Transverse colon (tissue), 4 donors: ENCODE results near the gene DHRSX. TPM values are rescaled to one million over a fixed set of nuclear protein-coding genes. Genes with fewer than 3 reads are reported as not detected.

Experiments used
- DNase-seq: peaks from one replicate; pipeline ENCODE4 v3.0.0-alpha.2; 2019
- H3K27ac ChIP-seq, 4 donors: fragments of 200-600 bp; sonication (generic); 2 replicates each; pipeline ENCODE4 v1.5.1; 2016 to 2018; ENCODE audit warnings: inconsistent platforms in 4 of 4
- H3K27me3 ChIP-seq: fragments of 200-600 bp; sonication (generic); 2 replicates; pipeline ENCODE4 v1.5.1; 2017; ENCODE audit warnings: inconsistent platforms
- H3K36me3 ChIP-seq, 4 donors: fragments of 200-600 bp; sonication (generic); 2 replicates each; pipeline ENCODE4 v1.5.1; 2017 to 2019; ENCODE audit warnings: inconsistent platforms in 4 of 4
- H3K4me1 ChIP-seq, 4 donors: fragments of 200-600 bp; sonication (generic); 2 replicates each; pipeline ENCODE4 v1.5.1; 2017 to 2020; ENCODE audit warnings: inconsistent platforms in 4 of 4
- H3K4me3 ChIP-seq, 4 donors: fragments of 200-600 bp; sonication (generic); 1 replicate in 1 of 4; 2 replicates in 3 of 4; pipeline versions ENCODE4 v1.5.1 to v1.6.1; 2017 to 2019; ENCODE audit warnings: inconsistent platforms in 4 of 4
- H3K9me3 ChIP-seq, 2 donors: fragments of 200-600 bp; sonication (generic); 2 replicates each; pipeline ENCODE4 v1.5.1; 2017 to 2019; ENCODE audit warnings: inconsistent platforms in 2 of 2
- EP300 ChIP-seq: sonication (generic); formaldehyde crosslinking; IDR thresholded peaks from one replicate; pipeline ENCODE4 v1.6.1; 2017; ENCODE audit warnings: antibody characterized with exemption, low read depth
- POLR2A ChIP-seq: fragments of 450-650 bp; IDR thresholded peaks from one replicate; pipeline ENCODE4 v1.6.1; 2016; ENCODE audit warnings: antibody characterized with exemption, mild to moderate bottlenecking, moderate library complexity
- POLR2AphosphoS5 ChIP-seq, 3 donors: sonication (generic); formaldehyde crosslinking; IDR thresholded peaks; one replicate each; pipeline ENCODE4 v1.6.1; 2016; ENCODE audit warnings: antibody characterized with exemption in 3 of 3
- WGBS, 2 donors: methylation state at CpG; one replicate each; pipeline ENCODE4 v1.1.5; 2018; ENCODE audit warnings: low coverage in 1 of 2; 5-methylcytosine and 5-hydroxymethylcytosine counted together
- in situ Hi-C, 4 donors: fragments of 200-750 bp; cut with MboI; loops; one replicate each; pipeline versions ENCODE4 v1.15.0 to v1.15.1; 2017; ENCODE audit warnings: low sequenced_read_pairs in 3 of 4, low pct_ligation_motif_present in 1 of 4, low pct_unique_long_range_greater_than_20kb in 1 of 4
- intact Hi-C: fragments of 100-400 bp; cut with DNase I; formaldehyde crosslinking; loops from one replicate; pipeline ENCODE4 v1.15.1; 2023; ENCODE audit warnings: low total_unique reads
- total RNA-seq, 4 donors: library from RNA; depleted of rRNA; stranded (reverse); fragments of >200 nt; gene quantifications; one replicate each; pipeline ENCODE4 v1.1.0, GENCODE V29; 2016
- TF ChIP-seq, protein P1 (sequence below), 5 experiments: fragments of 200-600 bp in 3 of 5; fragments of 450-650 bp in 2 of 5; sonication (generic) in 3 of 5; IDR thresholded peaks; 1 replicate in 2 of 5; 2 replicates in 3 of 5; pipeline ENCODE4 v1.5.1; 2016 to 2017; ENCODE audit warnings: antibody characterized with exemption in 5 of 5, inconsistent platforms in 3 of 5, mild to moderate bottlenecking in 2 of 5, moderate library complexity in 1 of 5

The DHRSX gene
- total RNA-seq, 4 donors from 2014 or later, result 27.9 to 39.9 (median 33.9) TPM

DNA sequence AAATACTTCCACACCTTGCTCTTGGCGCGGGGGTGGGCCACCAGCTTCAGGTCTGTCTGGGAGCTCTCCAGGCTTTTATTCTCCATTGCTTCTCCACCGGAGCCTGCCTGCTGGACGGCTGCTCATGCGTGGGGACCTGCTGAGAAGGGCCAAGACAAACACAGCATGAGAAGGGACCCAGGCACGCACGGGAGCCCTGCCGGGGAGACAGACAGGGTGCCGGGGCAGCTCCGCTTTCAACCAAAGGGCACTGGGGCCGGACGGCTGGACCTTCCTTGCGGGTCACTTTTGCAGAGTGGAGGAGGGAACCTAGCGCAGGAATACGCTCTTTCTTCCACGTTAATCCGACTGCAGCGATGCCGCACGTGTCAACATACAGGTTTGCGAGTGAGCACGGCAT is 10.1 kb downstream of the DHRSX start:
- in situ Hi-C loops (no loop called here), intact Hi-C loops (no loop called here)
- Histone ChIP-seq H3K27ac (no peak overlapping the region), H3K9me3 (no peaks in the 10 kb centered on the region), H3K36me3 (peaks cover 0 to 46% (median 23%) of the 10 kb centered on the region in 4 donors), H3K27me3 (no peaks in the 10 kb centered on the region), H3K4me1 (peaks cover 0 to 9% (median 0%) of the 10 kb centered on the region in 4 donors), H3K4me3 (no peak overlapping the region)
- TF ChIP-seq POLR2AphosphoS5 (IDR thresholded peaks at IDR 0.05) (no peak), EP300 (no peak), POLR2A (no peak)
- TF ChIP-seq, protein P1, sequence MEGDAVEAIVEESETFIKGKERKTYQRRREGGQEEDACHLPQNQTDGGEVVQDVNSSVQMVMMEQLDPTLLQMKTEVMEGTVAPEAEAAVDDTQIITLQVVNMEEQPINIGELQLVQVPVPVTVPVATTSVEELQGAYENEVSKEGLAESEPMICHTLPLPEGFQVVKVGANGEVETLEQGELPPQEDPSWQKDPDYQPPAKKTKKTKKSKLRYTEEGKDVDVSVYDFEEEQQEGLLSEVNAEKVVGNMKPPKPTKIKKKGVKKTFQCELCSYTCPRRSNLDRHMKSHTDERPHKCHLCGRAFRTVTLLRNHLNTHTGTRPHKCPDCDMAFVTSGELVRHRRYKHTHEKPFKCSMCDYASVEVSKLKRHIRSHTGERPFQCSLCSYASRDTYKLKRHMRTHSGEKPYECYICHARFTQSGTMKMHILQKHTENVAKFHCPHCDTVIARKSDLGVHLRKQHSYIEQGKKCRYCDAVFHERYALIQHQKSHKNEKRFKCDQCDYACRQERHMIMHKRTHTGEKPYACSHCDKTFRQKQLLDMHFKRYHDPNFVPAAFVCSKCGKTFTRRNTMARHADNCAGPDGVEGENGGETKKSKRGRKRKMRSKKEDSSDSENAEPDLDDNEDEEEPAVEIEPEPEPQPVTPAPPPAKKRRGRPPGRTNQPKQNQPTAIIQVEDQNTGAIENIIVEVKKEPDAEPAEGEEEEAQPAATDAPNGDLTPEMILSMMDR (IDR thresholded peaks at IDR 0.05), result no peak
- 97% methylated on average over 22 of the region's 22 CpGs; no CpG with 5 or more reads in 1 of the 2 donors for WGBS, 2 donors
- no peak for DNase-seq

DNA sequence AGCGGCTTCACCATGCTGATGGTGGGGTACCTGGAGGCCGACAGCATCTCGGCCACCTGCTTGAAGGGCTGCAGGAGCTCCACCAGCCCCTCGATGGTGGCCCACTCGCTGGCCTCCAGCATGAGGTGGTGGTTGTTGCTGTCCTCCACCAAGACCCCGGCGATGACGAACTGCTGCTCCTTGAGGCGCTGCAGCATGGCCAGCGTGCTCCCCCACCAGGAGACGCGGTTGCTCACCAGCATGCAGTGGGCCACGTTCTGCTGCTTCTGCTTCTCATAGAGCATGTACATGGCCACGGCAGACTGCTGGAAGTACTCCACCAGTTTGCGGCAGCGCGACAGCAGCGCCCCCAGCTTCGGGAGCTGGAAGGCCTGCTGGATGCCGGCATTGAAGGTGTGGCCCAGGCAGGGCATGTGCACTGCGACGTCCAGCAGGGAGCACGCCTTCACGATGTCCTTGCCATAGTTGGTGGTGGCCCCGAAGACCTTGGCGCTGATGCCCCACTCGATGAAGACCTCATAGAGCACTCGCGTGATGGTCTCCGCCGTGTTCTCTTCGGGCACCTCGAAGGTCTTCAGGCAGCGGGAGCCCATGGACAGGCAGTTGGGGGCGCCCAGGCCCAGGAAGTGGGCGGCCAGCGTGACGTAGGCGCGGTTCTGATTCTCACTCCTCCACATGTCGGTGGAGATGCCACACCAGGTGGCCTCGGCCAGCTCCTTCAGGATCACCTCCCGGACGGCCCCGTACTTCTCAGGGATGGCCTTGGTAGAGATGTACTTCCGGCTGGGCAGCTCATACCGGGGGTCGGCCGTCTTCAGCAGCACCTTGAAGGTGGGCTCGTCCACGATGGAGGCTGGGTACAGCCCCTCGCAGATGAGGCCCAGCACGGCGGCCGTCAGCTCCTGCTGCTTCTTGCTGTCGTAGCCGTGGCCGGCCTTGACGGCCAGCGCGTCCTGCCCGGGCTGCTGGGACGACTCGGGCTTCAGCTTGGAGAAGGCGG is 11.0 kb downstream of the DHRSX start:
- H3K9me3 ChIP-seq, result no peaks in the 10 kb centered on the region
- no peak overlapping the region for H3K27ac ChIP-seq
- H3K4me1 ChIP-seq, result peaks cover 0 to 12% (median 0%) of the 10 kb centered on the region in 4 donors
- H3K36me3 ChIP-seq, result peaks cover 0 to 46% (median 23%) of the 10 kb centered on the region in 4 donors
- H3K4me3 ChIP-seq, result no peak overlapping the region
- 96 to 97% methylated on average over 5 to 32 of the region's 65 CpGs for WGBS, 2 donors
- TF ChIP-seq POLR2AphosphoS5 (IDR thresholded peaks at IDR 0.05) (no peak), POLR2A (no peak), EP300 (no peak)
- TF ChIP-seq, protein P1 (IDR thresholded peaks at IDR 0.05), result no peak
- no peaks in the 10 kb centered on the region for H3K27me3 ChIP-seq
- DNase-seq, result no peak
- intact Hi-C loops, result no loop called here
- in situ Hi-C loops, result no loop called here

- H3K4me3 ChIP-seq, result no peak overlapping the region
- in situ Hi-C loops (no loop called here), intact Hi-C loops (no loop called here)
- no peaks in the 10 kb centered on the region for H3K27me3 ChIP-seq
- H3K27ac ChIP-seq, result no peak overlapping the region
- H3K36me3 ChIP-seq, result peaks cover 0 to 46% (median 23%) of the 10 kb centered on the region in 4 donors
- 90 to 96% methylated on average over 4 to 49 of the region's 50 CpGs for WGBS, 2 donors
- peaks cover 0 to 16% (median under 1%) of the 10 kb centered on the region in 4 donors for H3K4me1 ChIP-seq
- DNase-seq, result no peak
- H3K9me3 ChIP-seq, result no peaks in the 10 kb centered on the region
- TF ChIP-seq EP300, result no peak
- TF ChIP-seq POLR2AphosphoS5 (IDR thresholded peaks at IDR 0.05), result no peak
- TF ChIP-seq, protein P1 (IDR thresholded peaks at IDR 0.05), result no peak
- no peak for TF ChIP-seq POLR2A
Observed at GRCh38 chrX:2488621-2489285, 12.0 kb downstream of the DHRSX start.

DNA sequence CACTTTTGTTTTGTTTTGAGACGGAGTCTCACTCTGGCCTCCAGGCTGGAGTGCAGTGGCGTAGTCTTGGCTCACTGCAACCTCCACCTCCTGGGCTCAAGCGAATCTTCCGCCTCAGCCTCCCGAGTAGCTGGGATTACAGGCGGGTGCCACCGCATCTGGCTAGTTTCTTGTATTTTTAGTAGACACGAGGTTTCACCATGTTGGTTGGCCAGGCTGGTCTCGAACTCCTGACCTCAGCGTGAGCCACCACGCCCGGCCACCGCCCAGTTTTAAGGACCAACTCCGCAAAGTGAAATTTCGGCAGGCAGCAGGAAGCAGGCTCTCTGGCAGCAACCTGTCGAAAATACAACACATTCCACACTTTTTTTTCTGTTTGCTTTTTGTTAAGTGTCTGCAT is 13.4 kb downstream of the DHRSX start:
- Histone ChIP-seq H3K9me3 (no peaks in the 10 kb centered on the region), H3K27me3 (no peaks in the 10 kb centered on the region), H3K36me3 (peaks cover 0 to 46% (median 23%) of the 10 kb centered on the region in 4 donors), H3K4me1 (peaks cover 0 to 22% (median 1%) of the 10 kb centered on the region in 4 donors), H3K4me3 (no peak overlapping the region), H3K27ac (no peak overlapping the region)
- WGBS, 2 donors, result 91% methylated on average over 16 of the region's 16 CpGs; no CpG with 5 or more reads in 1 of the 2 donors
- in situ Hi-C loops (no loop called here), intact Hi-C loops (no loop called here)
- no peak for DNase-seq
- no peak for TF ChIP-seq POLR2AphosphoS5 (IDR thresholded peaks at IDR 0.05)
